G401 (cell line): ENCODE results near the gene ESPNL. TPM values are rescaled to one million over a fixed set of nuclear protein-coding genes. Genes with fewer than 3 reads are reported as not detected.

Experiments used
- DNase-seq: peaks from one replicate; pipeline ENCODE4 v3.0.0-alpha.2; 2015; ENCODE audit warnings: low spot score
- in situ Hi-C: cut with HindIII; loops from 2 replicates; pipeline ENCODE4 v1.10.0; 2016; ENCODE audit warnings: low sequenced_read_pairs, mixed read lengths
- total RNA-seq: library from RNA; depleted of rRNA; stranded (reverse); fragments of >200 nt; shearing (Covaris generic); gene quantifications from 2 replicates; pipeline ENCODE4 v1.2.3, GENCODE V29; 2014

The ESPNL gene
- total RNA-seq, 1 experiment from 2014 or later, result 19.3 TPM

- in situ Hi-C loops, result no loop called here
Observed at GRCh38 chr2:238075397-238075796, 24.7 kb upstream of the ESPNL start.

DNA sequence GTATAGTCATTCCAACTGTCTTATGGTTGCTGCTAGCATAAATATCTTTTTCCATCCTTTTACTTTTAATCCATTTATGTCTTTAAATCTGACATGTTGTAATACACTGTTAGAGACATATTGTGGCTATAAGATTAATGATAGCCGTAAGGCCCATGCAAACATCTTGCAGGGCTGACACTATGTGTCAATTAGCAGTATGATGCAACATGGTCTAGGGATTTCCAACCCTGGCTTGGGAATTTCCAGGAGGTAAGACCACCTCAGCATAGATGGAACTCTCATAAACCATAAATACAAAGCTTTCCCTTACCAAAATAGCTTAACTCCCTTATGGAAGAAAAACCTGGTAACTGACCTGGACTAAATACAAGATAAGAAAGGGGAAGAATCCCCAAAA is 22.8 kb upstream of the ESPNL start:
- DNase-seq, result no peak
- in situ Hi-C loops, result no loop called here

More at GRCh38 chr2:238075397-238075796, 24.7 kb upstream of the ESPNL start:
- DNase-seq, result no peak

GRCh38 chr2:238079874-238080327 is 20.2 kb upstream of the ESPNL start:
- DNase-seq, result no peak
- in situ Hi-C loops, result no loop called here

GRCh38 chr2:238080518-238080917 is 19.6 kb upstream of the ESPNL start:
- in situ Hi-C loops, result no loop called here
- DNase-seq, result no peak

DNA sequence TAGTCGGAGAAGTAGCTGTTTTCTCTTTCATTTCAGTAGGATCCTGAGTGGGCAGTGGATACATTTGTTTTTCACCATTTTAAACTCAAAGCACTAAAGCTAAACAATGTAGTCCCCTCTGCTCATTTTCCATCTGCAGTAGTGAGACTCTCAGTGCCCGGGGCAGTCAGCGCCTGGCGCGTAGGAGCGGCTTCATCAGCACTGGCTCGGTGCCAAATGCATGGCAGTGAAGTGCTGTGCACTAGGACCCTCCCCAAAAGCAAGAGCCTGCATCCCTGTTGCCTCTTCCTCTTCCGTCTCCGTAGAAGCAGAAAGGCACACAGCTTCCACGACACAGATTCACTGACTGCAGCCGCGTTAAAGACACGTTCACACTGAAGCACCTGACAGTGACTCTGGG is 19.0 kb upstream of the ESPNL start:
- no peak for DNase-seq
- in situ Hi-C loops, result no loop called here

GRCh38 chr2:238081561-238081960 is 18.6 kb upstream of the ESPNL start:
- no peak for DNase-seq
- in situ Hi-C loops, result no loop called here

GRCh38 chr2:238082151-238082550 is 18.0 kb upstream of the ESPNL start:
- no peak for DNase-seq
- in situ Hi-C loops, result no loop called here

- in situ Hi-C loops, result no loop called here
- no peak for DNase-seq
Observed at GRCh38 chr2:238082827-238083226, 17.3 kb upstream of the ESPNL start.

- DNase-seq, result no peak
- in situ Hi-C loops, result no loop called here
Observed at GRCh38 chr2:238083919-238084318, 16.2 kb upstream of the ESPNL start.

DNA sequence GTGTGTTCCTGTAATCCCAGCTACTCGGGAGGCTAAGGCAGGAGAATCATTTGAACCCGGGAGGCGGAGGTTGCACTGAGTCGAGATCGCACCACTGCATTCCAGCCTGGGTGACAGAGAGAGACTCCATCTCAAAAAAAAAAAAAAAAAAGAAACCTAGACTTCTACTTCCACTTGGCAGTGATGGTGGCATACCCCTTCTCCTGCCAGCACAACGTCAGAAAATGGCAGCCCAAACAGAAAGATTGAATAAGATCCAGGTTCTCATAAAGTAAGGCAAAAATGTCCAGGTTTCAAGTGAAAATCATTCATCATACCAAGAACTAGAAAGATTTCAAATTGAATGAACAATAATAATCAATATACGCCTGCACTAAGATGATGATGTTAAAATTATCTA is 15.4 kb upstream of the ESPNL start:
- in situ Hi-C loops, result no loop called here
- DNase-seq, result no peak

- in situ Hi-C loops, result no loop called here
- no peak for DNase-seq
Observed at GRCh38 chr2:238085899-238086298, 14.2 kb upstream of the ESPNL start.

DNA sequence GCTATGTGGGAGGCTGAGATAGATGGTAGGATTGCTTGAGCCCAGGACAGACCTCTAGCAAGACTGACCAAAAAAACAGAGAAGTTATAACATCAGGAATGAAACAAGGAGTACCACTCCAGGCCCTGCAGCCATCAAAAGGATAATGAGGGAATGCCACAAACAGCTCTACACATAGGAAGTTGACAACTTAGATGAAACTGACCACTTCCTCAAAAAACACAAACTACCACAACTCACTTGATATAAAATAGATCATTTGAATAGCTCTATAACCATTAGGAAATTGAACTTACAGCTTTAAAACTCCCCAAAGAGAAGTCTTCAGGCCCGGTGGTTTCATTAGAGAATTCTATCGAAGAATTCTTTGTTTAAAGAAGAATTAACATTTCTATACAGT is 12.9 kb upstream of the ESPNL start:
- no peak for DNase-seq

GRCh38 chr2:238090887-238091286 is 9.3 kb upstream of the ESPNL start:
- in situ Hi-C loops, result no loop called here

More for the DNA sequence above, 12.9 kb upstream of the ESPNL start:
- in situ Hi-C loops, result no loop called here

GRCh38 chr2:238091436-238092060 is 8.6 kb upstream of the ESPNL start:
- no peak for DNase-seq
- in situ Hi-C loops, result no loop called here

More at GRCh38 chr2:238090887-238091286, 9.3 kb upstream of the ESPNL start:
- DNase-seq, result no peak

- in situ Hi-C loops, result no loop called here
Observed at GRCh38 chr2:238092486-238093035, 7.6 kb upstream of the ESPNL start.

GRCh38 chr2:238093181-238094140 is 6.7 kb upstream of the ESPNL start:
- in situ Hi-C loops, result no loop called here

More at GRCh38 chr2:238092486-238093035, 7.6 kb upstream of the ESPNL start:
- DNase-seq, result no peak

DNA sequence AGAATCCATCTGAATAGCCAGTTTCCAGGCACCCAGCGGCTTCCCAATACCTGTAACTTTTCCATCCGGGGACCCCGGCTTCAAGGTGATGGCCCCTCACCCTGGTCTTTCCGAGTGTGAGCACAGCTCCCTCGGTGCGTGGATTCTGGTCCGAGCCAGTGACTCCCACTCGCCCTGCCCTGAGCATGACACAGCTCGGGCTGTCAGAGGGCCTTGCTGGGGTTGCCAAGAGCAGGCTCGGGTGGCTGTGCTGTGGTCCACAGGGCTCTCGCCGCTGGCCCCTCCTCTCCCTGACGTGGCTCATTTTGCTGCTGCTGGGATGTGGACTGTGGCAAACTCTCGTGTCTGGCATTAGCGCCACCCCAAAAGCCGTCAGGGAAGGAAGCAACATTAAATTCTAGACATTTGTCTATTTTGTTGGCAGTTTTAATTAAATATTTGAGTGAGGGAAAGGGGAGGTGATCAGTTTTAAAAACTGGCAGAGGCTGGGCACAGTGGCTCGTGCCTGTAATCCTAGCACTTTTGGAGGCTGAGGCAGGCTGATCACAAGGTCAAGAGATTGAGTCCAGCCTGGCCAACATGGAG is 5.6 kb upstream of the ESPNL start:
- in situ Hi-C loops, result no loop called here
- no peak for DNase-seq

More at GRCh38 chr2:238093181-238094140, 6.7 kb upstream of the ESPNL start:
- DNase-seq, result no peak

GRCh38 chr2:238095143-238095542 is 5.0 kb upstream of the ESPNL start:
- in situ Hi-C loops, result no loop called here
- DNase-seq, result no peak

GRCh38 chr2:238096311-238097011 is 3.7 kb upstream of the ESPNL start:
- DNase-seq, result peak; percentile 99
- in situ Hi-C loops, result no loop called here
